GM11168 (cell line): ENCODE data around the gene ADCY6.

ENCODE experiments used
- in situ Hi-C: fragments of 300-500 bp; cut with MboI; formaldehyde crosslinking; loops from one replicate; pipeline ENCODE4 v1.12.0; 2022; ENCODE audit warnings: low sequenced_read_pairs; ENCODE audit not compliant: unreplicated experiment

Gene ADCY6

DNA sequence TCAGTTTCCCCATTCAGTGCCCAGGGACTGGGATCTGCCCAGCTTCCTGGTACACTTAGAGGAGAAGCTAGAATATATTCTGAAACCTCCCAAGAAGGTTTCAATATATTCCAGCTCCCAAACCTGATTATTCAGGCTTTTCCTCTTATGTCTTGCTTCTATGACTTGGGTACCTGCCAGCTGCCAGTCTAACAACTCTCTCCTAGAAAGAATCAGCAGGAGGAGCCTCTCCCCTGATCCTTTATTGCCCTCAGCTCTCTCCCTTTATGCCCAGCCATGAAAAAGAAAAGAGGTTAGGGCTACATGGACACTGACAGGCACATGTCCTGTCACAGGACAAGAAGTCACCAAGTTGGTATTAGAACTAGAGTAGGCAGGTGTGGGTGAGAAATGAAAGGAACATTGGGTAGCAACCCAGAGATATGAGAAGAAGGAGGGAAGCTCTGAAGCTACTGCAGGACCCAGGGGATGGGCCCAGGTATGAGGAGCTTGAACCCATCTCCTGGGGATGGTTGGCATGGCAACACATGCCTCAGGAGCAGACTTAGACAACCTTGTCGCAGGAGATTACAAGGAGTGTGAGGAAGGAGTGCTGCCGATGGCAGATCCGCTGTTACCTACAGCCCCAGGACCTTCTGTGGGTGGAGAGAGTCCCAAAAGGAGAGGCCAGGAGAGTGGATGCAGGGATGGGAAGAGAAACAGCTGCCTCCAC lies 27.4 kb upstream of the ADCY6 start:
- in situ Hi-C loops = no loop called here

DNA sequence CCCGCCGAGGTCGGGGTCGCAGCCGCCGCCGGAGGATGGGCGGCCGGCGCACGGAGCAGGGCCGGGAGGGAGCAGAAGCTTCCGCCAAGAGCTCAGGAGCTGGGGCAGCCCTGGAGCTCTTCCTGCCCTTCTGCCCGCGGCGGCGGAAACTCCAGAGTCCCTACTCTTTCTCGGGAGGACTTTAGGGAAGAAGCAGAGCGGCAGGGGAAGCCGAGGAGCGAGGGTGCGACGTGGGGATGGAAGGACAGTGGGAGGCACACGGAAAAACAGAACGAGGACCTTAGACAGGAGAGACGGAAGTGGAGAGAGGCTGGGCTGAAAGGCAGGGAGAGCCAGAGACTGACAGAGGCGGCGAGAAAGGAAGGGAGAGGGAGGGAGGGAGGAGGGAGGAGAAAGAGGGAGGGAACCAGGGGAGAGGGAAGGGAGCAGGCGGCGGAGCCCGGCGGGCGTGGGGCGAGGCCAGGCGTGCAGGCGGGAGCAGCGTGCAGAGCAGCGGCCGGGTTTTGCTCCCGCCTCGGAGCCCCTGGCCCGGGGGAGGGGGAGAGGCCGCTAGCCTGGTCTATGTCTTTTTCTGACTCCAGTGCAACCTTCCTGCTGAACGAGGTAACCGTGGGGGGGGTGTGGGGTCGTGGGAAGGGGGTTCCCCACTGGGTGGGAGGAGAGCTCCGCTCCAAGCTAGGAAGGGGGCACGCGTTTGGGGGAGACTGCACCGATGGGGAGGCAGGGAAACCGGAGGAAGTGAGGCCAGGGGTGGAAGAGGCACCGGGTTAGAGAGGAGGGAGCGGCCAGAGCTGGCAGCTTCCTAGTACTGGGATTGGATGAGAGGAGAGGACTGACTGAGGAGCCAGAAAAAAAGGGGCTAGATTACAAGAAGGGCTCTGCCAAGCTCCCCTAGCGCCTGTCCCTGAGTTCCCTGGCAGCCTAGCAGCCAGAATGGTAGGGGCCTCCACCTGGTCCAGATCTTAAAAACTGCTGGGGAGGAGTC lies 26.5 kb upstream of the ADCY6 start:
- in situ Hi-C loops = no loop called here

DNA sequence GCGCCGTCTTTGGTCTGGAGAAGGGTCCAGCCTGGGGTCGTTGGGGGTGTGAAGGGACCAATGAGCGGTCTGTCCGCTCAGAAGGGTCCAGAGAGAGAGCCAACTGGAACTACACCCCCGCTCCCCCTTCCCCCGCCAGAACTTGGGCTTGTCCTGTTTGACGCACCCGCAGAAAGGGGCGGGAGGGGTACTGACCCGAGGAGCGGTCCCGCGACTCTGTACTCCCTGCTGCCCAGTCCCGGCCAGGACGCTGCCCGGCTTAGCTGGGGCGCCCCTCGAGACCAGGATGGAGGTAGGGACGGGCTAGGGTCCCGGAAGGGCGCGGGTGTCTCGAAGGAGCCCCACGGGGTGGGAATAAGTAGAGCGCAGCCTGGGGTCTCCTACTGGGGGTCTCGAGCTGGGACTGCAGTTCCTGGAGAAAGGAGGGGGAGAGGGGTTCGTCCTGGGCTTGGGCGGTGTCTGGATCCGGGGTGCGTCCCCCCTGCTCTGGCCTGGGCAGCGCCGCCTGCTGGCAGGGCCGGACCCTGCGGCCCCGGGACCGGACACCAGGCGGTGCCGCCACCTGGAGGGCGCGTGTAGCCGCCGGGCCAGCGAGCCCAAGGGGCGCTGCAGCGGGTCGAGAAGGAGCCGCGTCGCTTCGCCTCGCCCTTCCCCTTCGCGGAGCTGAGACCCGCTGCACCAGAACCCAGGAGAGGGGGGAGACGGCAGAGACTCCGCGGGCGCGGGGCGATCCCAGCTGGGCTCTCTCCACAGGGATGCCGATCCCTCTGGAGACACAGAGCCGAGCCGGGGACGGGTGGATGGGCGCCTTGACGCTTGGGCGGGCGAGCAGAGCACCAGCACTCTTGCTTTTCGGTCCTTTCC lies 25.6 kb upstream of the ADCY6 start:
- in situ Hi-C loops = no loop called here

DNA sequence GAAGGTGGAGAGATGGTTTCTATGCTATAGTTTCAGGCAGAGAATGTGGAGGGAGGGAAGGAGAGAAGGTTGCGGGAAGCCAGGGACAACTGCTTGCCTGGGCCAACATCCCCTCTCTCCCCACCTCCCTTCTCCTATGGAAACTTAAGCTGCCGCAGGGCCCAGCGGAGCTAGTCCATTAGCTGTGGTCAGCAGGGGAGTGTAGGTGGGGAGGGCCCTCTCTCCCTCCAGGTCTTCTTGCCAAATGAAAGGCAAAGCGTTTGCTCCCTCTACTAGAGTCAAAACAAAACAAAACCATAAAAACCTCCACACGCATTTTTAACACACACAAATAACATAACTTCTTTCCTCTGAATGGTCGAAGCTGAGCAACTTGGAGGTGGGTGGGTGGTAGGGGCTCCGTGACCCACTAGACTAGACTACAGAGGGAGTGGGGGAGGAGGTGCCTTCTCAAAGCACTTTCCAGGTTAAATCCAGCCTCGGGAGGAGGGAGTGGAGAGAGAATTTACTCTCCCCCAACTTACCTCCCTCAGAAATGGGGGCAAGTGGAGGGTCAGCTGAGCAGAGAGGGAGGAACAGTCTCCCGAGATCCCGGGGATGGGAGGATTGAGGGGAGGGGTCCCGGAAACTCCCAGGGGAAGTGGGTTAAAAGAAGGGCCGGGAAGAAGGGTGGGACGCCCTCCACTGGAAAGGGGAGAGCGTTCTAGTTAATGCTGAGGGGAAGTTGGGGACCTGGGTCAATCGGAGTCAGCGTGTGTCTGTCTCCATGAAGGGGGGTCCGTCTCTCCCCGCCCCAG lies 24.8 kb upstream of the ADCY6 start:
- in situ Hi-C loops = no loop called here

DNA sequence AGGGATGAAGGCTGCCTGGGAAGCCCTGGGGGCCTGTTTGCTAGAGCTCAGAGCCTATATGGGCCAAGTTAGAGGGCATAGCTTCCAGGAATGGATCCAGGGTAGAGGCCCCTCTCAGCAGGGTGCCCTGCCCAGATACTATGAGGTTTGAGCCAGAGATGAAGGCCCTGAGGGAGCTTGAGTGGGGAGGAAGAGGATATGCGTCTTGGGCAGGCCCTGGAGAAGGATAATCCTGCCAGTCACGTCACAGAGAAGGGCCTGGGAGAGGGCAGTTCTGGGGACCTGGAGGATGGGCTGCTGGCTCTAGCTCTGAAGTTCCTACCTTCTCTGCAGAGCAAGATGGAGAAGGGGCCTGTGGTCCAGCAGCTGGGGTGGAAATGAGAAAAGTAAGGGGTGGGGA lies 23.5 kb upstream of the ADCY6 start:
- in situ Hi-C loops = no loop called here

DNA sequence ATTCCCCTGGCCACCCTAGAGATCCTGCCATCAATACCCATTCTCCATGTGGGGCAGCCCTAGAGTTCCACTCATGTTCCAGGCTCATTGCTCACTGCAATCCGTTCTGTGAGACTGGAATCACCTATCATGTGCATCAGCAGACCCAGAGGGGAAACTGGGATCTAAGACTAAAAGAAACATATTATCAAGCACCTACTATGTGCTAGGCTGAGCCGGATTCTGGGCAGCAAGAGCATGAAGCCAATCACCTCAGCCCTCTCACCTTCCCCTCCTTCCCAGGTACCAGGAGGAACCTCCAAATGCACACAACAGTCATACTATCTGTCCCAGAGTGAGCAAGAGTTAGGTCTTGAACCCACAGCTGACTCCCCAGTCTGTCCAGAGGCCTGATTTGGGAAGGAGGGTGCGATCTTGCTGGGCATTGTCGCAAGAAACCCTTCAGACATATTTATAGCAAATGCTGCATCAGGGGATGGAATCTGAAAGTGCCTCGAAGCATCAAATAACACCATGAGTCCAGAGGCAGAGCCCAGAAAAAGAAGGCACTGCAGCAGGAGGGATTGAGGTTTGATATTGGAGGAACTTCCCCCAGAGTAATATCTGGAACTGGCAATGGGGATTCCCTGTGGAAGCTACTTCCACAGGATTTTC lies 22.7 kb upstream of the ADCY6 start:
- in situ Hi-C loops = no loop called here

DNA sequence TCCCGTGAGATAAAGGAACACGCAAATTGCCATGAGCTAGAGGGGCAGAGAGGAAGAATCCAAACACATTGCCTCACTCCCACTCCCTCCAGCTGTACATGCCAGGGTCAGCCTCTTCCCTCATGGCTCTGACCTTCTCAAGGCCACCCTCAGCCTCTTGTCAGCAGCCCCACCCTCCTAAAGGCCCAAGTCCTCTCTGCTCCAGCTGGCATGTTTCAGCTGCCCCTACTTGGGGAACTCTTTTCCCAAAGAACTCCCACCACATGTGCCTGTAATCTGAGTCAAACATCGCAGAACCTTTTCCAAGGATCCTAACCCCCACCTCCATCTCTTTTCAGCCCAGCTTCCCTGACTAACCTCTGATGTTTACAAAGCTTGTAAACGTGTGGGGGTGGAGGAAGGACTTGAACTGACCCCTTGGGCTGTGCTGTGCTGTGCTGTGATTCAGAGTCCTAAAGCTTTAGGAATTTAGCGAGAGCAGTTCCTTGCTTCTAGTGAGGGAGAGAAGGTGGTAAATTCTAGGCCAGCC lies 22.1 kb upstream of the ADCY6 start:
- in situ Hi-C loops = no loop called here

DNA sequence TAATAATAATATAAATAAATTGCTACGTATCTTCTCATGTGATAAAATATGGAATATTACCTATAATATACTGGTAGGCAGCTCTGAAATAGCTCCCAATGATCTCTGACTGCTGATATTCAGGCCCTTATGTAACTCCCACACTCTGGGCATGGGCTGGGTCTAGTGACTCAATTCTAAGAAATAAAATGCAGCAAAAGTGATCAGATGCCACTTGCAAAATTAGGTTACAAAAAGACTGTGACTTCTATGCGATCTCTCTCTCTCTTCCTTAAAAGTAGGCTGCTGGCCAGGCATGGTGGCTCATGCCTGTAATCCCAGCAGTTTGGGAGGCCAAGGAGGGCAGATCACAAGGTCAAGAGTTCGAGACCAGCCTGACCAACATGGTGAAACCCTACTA lies 19.1 kb upstream of the ADCY6 start:
- in situ Hi-C loops = no loop called here

DNA sequence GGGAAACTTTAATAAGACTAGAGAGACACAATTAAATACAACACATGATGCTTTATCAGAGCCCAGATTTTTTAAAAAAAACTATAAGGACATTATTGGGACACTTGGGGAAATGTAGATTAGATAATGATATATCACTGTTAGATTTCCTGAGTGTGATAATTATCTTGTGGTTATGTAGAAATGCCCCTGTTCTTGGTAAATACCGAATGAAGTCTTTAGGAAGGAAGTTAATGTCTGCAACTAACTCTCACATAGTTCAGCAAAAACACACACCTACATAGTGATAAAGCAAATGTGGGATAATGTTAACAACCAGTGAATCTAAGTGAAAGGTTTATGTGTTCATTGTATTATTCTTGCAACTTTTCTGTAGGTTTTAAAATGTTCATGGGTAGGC lies 14.8 kb upstream of the ADCY6 start:
- in situ Hi-C loops = no loop called here

DNA sequence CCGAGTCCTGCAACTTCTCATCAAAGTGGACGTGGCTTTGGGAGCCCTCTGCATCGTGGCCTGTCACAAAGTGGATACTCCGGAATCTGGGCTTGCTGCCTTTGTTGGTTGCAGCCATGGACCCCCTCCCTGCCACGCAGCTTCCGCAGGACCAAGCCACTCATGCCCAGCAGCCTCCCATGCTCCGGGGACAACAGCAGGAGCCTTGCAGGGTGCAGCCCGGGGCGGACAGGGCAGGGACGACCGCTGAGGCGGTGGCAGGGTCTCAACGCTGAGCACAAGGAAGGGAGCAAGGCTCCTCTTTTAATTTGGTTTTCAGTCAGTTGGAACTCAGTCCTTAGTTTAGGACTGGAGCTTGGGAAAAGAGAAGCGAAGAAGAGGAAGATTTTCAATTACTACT lies 12.1 kb upstream of the ADCY6 start:
- in situ Hi-C loops = no loop called here

DNA sequence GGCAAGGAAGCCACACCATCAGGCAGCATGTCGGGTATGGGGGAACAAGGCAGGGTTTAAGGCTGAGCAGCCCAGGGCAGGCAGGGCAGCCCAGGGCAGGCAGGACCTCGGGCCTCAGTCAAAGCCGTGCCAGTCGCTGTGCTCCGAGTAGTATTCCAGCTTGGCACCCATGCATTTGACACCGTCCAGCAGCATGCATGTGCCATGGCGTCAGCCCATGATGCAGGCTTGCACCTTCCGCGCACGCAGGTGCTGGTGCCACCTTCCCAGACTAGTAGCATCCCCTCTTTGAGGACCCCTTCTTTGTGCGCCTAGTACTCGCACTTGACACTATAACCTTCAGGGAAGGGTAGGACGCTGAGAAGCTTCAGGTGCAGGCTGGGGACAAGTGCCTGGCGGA lies 11.6 kb upstream of the ADCY6 start:
- in situ Hi-C loops = no loop called here

DNA sequence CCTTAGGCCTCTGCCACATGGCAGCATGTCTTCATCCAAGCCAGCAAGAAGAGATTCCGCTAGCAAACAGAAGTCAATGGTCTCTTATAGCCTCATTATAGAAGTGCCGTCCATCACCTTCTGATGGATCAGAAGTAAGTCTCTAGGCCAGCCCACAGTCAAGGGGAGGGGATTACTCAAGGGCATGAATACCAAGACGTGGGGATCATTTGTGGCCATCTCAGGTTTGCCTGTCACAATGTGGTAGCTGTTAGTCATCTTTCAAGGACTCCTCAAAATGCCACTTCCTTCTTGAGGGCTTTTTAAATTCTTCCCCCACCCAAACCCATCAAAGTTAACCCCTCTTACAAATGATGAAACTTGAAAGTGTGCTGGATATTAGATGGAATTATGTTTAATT lies 8.1 kb upstream of the ADCY6 start:
- in situ Hi-C loops = loop anchor here (5.0 kb wide), 1 partner anchor 45 kb away; no protein-coding TSS in a partner anchor

DNA sequence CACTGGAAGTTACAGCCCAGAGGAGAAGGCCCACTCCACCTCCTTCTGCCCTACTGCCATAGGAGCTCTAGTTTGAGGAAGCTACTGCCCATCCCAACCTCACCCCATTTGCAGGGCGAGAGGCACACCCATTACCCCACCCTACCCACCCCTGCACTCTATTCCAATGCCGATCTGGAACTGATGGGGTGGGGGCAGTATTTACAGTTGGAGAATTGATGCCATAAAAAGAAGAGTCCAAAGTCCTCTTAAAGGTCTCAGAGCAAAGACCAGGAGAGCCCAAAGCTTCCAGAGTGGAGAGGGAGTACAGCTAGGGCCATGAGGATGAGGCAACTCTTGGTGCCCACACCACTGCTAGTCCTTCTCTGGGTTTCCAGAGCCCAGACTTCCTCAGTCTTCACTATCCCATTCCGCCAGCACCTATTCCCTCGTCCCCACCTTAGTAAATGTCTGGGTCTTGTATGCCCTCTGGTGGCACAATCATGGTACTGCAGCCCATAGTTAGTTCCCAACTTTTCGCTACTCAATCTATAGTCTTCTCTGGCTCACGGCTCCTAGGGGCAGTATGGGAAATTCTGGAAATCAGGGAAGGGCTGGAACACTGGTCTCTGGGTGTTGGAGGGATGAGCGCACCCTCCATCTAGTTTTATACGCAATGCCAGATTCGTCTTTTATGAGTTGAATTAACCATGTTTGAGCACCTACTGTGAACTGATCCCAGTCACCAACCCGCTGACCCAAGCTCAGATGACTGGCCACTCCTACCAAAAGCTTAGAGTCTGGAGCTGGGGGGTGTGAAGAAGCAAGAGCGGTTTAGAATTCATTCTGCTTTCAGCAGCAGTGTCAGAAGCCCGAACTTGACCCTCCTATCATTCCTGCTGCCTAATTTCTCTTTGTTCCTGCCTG lies 6.9 kb upstream of the ADCY6 start:
- in situ Hi-C loops = loop anchor here (5.0 kb wide), 1 partner anchor 44 kb away; no protein-coding TSS in a partner anchor

DNA sequence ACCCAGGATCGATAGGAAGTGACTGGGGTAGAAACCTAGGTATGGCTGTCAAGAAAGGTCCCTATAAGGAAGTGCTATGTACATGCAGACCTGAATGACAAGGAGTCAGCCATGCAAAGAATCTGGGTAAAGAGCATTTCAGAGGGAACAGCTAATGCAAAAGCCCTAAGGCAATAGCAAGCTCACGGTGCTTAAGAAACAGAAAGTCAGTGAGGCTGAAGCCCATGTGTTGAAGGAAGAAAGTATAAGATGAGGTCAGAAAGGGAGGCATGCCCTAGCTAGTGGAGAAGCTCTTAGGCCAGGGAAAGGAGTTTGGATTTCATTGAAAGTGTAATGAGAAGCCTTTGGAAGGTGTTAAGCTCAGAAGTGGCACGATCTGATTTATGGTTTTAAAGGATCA lies 6.0 kb upstream of the ADCY6 start:
- in situ Hi-C loops = loop anchor here (5.0 kb wide), 1 partner anchor 43 kb away; no protein-coding TSS in a partner anchor

DNA sequence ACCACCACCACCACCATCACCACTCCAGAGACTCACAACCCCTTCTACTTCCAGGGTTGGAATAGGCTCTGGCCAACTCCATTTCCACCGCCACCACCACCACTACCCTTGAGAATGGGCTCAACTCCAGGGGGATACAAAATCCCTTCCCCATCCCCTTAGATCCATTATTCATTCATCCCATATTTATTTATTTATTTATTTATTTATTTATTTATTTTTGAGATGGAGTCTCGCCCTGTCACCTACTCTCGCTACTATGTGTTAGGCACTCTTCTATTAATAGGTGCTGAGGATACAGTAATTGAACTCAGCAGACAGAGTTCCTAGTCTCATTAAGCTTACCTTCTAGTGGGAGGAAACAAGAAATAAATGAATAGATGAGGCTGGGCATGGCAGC lies 4.8 kb upstream of the ADCY6 start:
- in situ Hi-C loops = no loop called here

DNA sequence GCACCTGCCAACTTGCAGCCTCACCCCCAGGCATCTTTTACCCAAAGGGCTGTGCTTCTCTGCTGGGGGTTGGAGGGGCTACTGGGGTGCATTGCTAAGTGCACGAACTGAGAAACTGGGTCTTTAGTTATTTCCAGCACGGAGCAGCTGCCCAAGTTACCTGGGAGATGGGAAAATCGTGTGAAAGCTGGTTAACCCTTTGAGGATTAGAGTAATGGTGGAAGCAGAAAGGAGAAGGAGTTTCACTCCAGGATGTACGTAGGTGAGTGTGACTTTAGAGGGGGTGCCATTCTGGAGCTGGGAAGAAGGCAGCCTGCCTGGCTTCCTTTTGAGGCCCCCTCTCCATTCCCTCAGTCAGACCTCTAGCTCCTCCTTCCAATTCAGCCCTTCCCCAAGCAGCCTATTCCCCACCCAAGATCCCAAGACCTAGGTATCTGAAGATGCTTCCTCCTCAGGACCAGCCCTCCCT lies 1.0 kb upstream of the ADCY6 start:
- in situ Hi-C loops = no loop called here

DNA sequence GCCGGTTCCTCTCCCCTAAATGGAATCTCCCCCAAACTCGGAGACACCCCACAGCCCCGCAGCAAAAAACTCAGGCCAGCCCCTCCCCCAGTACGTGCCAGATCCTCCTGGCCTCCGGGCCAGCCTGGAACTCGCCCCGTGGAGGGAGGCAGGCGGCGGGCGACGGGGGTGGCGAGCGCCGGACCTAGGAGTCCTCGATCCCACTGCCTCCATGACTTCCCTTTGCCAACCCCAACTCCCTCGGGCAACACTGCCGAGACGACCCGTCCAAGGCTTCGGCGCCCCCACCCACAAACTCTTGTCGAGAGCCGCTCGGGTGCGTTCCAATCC lies 400 bp downstream of the ADCY6 start:
- in situ Hi-C loops = no loop called here
